Measurements from ENCODE around the gene TEX51.
A peak's percentile ranks its signal among the peaks of the same experiment; 100 is the strongest.

The TEX51 gene

GRCh38 chr2:126879348-126880298 lies 19.1 kb upstream of the TEX51 start:
- DNase-seq = no peak

GRCh38 chr2:126880324-126880723 lies 18.4 kb upstream of the TEX51 start:
- no peak for DNase-seq

- DNase-seq = no peak
Observed at GRCh38 chr2:126880817-126881216, 17.9 kb upstream of the TEX51 start.

- DNase-seq = no peak
Observed at GRCh38 chr2:126881591-126881990, 17.1 kb upstream of the TEX51 start.

- DNase-seq = no peak
Observed at GRCh38 chr2:126882181-126882580, 16.5 kb upstream of the TEX51 start.

- no peak for DNase-seq
Observed at GRCh38 chr2:126882736-126883665, 15.7 kb upstream of the TEX51 start.

- DNase-seq = no peak
Observed at GRCh38 chr2:126883666-126884040, 15.0 kb upstream of the TEX51 start.

- no peak for DNase-seq
Observed at GRCh38 chr2:126884861-126885750, 13.6 kb upstream of the TEX51 start.

- DNase-seq = no peak
Observed at GRCh38 chr2:126885751-126886210, 12.9 kb upstream of the TEX51 start.

GRCh38 chr2:126886211-126886915 lies 12.3 kb upstream of the TEX51 start:
- DNase-seq = peak; percentile 23

GRCh38 chr2:126886916-126887280 lies 11.8 kb upstream of the TEX51 start:
- DNase-seq = no peak

- no peak for DNase-seq
Observed at GRCh38 chr2:126887506-126887905, 11.2 kb upstream of the TEX51 start.

GRCh38 chr2:126888046-126888445 lies 10.6 kb upstream of the TEX51 start:
- no peak for DNase-seq

- no peak for DNase-seq
Observed at GRCh38 chr2:126889071-126889470, 9.6 kb upstream of the TEX51 start.

GRCh38 chr2:126889496-126890135 lies 9.1 kb upstream of the TEX51 start:
- no peak for DNase-seq

GRCh38 chr2:126890136-126890510 lies 8.6 kb upstream of the TEX51 start:
- DNase-seq = no peak

GRCh38 chr2:126890551-126891450 lies 7.9 kb upstream of the TEX51 start:
- DNase-seq = no peak

GRCh38 chr2:126891681-126892500 lies 6.8 kb upstream of the TEX51 start:
- no peak for DNase-seq

- DNase-seq = no peak
Observed at GRCh38 chr2:126893153-126893552, 5.5 kb upstream of the TEX51 start.
